Vagina (tissue), 2 donors: ENCODE data around the gene ACBD5.
"Not testable (repeated sequence)": the region's sequence is repeated elsewhere in the genome, so short reads cannot be mapped to it uniquely, and the experiment has no call there.

ENCODE experiments used
- CTCF ChIP-seq, 3 experiments: fragments of 450-650 bp in 2 of 3; fragments of 200-600 bp in 1 of 3; sonication (generic) in 1 of 3; IDR thresholded peaks; one replicate each; pipeline ENCODE4 v1.5.1; 2017 to 2019; ENCODE audit warnings: antibody characterized with exemption in 3 of 3, mild to moderate bottlenecking in 2 of 3, moderate library complexity in 2 of 3
- POLR2A ChIP-seq, 2 donors: fragments of 450-650 bp; IDR thresholded peaks; one replicate each; pipeline ENCODE4 v1.6.1; 2017; ENCODE audit warnings: antibody characterized with exemption in 2 of 2, mild to moderate bottlenecking in 2 of 2, moderate library complexity in 2 of 2
- POLR2AphosphoS5 ChIP-seq, 2 donors: sonication (generic); formaldehyde crosslinking; IDR thresholded peaks; one replicate each; pipeline ENCODE4 v1.9.0; 2017; ENCODE audit warnings: antibody characterized with exemption in 2 of 2, mild to moderate bottlenecking in 2 of 2, low read depth in 1 of 2; ENCODE audit not compliant: insufficient read depth in 1 of 2

GRCh38 chr10:27236589-27237128, 3.9 kb downstream of the ACBD5 start:
- TF ChIP-seq CTCF (IDR thresholded peaks at IDR 0.05); POLR2A (IDR thresholded peaks at IDR 0.05); POLR2AphosphoS5 (IDR thresholded peaks at IDR 0.05; ENCODE audit: insufficient read depth in 1 of 2, low read depth in 1 of 2): not testable (repeated sequence)
